Renal cortical epithelial cell (primary cell): ENCODE measurements around the gene GALM. TPM values are rescaled to one million over a fixed set of nuclear protein-coding genes. Genes with fewer than 3 reads are reported as not detected.
"Not testable (repeated sequence)": the region's sequence is repeated elsewhere in the genome, so short reads cannot be mapped to it uniquely, and the experiment has no call there.

Source experiments
- DNase-seq: peaks from one replicate; pipeline ENCODE4 v3.0.0-alpha.2; 2011; ENCODE audit warnings: low read depth
- total RNA-seq: library from RNA; depleted of rRNA; stranded (reverse); fragments of >200 nt; gene quantifications from 2 replicates; pipeline ENCODE4 v1.2.3, GENCODE V29; 2014

GALM gene
- total RNA-seq, 1 donor from 2014 or later, result 10.5 TPM

DNA sequence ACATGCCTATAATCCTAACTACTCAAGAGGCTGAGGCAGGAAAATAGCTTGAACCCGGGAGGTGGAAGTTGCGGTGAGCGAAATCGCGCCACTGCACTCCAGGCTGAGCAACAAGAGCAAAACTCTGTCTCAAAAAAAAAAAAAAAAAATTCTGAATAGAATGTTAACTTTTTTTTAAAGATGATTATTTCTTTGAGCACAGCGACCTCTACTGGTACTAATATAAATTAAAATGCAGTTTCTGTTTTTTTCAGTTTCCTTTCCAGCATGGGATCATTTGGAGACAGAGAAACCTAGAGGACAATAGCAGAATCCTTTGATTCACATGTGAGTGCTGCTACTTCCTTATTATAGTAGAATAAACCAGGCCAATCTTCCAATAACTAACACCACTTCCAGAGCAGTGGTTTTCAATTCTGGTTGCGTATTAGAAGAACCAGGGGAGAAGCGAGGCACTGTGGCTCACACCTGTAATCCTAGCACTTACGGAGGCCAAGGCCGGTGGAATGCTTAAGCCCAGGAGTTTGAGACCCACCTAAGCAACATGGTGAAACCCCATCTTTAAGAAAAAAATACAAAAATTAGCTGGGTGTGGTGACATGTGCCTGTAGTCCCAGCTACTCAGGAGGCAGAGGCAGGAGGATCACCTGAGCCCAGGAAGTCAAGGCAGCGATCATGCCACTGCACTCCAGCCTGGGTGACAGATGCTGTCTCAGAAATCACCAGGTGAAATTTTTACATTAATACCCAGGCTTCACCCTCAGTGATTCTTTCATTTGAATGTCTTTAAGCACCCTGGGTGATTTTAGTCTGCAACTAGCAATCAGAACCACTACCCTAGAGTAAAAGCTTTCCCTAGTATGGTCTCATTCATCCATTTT, 75.2 kb downstream of the GALM start:
- peak; percentile 32 for DNase-seq

DNA sequence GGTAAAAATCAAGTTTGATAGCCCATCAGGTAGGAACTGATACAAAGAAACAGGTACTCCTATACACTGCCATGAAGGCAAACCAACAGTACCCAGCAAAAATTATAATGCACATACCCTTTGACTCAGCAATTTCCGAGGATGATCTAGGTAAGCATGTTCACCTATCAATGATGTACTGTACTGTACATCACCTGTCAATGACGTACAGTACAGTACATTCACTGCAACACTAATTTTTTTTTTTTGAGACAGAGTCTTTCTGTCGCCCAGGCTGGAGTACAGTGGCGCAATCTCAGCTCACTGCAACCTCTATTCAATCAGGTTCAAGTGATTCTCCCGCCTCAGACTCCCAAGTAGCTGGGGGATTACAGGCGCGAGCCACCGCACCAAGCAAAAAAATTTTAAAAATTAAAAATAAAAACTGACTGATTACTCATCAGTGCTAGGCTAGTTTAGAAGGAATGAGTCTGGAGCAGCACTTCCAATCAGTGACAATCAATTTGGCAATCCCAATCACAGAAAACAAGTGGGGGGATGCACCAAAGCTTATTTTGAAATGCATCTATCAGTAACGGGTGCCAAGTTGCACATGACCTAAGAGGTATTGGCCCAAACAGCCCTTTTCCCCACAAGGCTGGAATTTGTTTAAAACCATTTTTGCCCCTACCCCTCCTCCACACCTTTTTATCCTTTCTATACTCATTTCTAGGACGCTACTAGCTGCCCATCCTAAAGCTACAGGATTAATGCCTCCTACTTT, 77.1 kb downstream of the GALM start:
- no peak for DNase-seq

GRCh38 chr2:38743672-38744398, 77.9 kb downstream of the GALM start:
- peak; percentile 36 for DNase-seq

DNA sequence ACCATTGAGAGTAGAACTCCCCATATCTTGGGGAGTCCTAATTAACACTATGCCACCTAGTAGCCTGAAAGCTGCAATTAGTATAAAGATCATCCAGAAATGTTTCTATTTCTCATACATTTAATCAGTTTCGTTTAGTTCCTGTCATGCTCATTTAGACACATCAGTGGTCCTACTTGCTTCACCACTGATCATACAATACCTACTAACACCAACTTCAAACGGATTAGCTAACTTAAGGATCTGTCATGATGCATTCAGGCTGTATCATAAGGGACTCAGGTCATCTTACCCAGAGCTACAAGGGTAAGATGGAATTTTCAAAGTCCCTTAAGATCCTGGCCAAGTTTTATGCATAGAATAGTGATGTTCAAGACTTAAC, 78.5 kb downstream of the GALM start:
- DNase-seq, result no peak

- no peak for DNase-seq
Measured at GRCh38 chr2:38745267-38745666, 79.4 kb downstream of the GALM start.

DNA sequence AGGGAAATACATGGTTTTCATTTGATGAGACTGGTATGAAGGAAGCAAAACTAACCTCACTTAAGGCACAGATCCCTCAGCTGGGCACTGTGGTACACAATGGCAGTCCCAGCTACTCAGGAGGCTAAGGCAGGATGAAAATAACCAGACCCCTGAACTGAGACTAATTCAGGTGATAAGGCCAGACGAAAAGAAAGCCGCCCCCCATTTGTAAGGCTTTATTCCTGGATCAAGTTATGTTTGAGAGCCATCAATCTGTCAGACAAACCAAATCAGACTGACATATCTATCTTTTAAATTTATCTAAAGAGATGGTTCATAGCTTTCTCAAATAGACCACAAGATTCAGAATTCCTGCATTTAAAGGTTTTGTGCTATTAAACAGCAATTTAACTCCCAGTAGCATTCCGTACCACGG, 81.1 kb downstream of the GALM start:
- no peak for DNase-seq

- no peak for DNase-seq
Measured at GRCh38 chr2:38747819-38748218, 81.9 kb downstream of the GALM start.

DNA sequence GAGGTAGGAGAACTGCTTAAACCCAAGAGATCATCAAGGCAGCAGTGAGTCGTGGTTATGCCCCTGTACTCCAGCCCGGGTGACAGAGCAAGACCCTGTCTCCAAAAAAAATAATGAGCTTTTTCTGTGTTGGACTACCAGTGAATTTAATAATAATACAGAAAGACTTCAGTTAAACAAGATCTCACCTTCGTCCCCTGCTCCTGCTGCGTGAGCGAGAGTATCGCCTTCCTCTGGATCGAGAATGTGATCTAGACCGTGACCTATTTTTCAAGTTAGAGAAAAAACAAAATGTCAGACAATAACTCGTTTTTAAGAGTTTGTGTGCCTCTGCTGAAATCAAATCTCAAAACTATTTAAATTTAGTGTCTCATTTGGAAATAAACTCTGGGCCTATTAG, 82.5 kb downstream of the GALM start:
- DNase-seq, result no peak

- no peak for DNase-seq
Measured at GRCh38 chr2:38748943-38749804, 83.3 kb downstream of the GALM start.

DNA sequence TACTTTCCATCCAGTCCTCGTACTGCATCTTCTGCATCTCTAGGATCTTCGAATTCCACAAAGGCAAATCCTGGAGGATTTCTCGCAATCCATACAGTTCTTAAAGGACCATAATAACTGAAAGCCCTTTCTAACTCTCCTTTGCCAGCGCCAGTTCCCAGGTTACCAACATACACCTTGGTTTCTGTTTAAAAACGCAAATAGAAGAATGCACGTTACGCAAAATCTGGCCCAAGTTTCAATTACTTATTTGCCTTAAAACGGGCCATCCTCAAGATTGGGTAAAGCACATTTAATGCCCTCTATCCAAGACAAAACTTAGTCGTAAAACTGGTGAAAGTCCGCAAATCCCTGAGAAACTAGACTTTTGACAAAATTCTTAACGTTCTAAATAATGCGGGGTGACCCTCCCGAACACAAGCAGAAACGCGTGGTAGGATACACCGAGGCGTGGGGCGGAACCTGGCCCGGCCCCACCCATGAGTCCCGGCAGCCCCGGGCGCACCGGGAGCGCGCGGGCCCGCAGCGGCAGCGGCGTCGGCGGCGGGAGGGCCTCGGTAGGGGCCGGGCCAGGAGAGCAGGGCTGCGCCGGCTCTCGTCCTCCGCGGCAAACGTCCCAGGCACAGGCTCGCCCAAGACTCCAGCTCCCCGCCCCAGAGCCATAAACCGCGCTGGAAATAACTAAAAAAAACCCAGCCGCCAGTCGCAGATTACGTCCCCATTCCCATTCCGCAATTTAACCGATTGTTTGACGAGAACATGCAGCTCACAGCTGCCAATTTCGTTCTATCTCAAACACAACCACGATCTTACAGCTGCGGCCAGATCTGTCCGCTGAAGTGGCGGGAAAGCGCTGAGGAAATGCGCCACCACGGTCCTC, 84.3 kb downstream of the GALM start:
- no peak for DNase-seq

- peak; percentile 97 for DNase-seq
Measured at GRCh38 chr2:38750891-38751595, 85.1 kb downstream of the GALM start, which contains the start of gene SRSF7. Gene SRSF7 (minus strand): TSS chr2:38751361. CDS start chr2:38751256, 105 bp downstream.

DNA sequence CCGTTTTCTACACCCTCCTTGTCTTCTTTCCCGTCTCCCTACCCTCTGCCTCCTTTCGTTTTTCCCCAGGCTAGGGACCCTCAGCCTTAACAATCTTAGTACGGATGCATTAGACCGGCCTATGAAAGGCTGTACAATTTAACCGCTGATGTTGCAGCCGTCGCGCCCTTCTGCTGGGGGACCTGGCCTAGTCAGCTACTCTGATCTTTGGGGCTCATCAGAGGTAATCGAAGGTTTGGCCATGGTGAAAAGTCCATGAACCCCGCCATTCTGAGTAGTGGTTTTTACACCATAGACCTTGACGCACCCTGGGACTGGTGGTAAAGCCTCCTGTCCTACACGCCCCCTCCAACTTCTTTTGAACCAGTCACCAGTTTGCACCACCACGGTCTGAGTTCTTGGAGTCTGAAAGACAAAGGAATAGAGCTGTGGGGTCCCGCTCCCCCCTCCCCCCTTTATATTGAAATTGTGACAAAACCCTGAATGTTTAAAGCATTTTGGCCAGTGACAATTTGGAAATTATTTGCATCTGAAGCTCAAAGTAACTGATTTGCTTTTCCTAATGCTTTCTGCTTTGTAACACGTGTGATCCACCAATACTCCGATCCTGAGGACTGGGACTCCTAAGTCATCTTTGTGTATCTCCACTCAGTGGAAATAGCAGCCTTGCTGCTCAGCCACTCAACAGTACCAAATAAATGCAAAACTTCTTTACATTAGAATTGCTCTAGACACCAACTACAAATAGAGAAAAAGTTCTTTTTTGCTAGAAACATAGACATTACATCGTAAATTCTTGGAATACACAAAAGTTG, 85.9 kb downstream of the GALM start:
- DNase-seq, result no peak

GRCh38 chr2:38754049-38754448, 88.1 kb downstream of the GALM start:
- no peak for DNase-seq

DNA sequence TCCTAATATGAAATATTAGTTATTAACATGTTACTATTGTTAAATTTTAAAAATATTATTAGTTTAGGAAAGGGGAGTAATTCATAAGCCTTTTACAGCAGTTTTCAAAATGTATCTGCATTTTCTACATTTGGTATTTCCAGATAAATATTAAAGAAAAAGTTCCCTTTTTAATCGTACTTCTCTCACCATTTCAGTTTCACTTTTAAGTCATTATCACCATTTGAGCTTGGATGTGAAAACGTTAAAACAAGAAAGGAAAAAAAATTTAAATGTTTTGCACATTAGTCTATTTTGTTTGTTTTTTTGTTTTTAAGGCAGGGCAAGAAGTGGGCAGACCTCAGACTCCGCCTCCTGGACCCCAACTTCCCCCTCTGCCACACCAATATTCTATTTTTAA, 88.6 kb downstream of the GALM start:
- DNase-seq, result no peak

GRCh38 chr2:38755891-38756290, 90.0 kb downstream of the GALM start:
- DNase-seq, result not testable (repeated sequence)

DNA sequence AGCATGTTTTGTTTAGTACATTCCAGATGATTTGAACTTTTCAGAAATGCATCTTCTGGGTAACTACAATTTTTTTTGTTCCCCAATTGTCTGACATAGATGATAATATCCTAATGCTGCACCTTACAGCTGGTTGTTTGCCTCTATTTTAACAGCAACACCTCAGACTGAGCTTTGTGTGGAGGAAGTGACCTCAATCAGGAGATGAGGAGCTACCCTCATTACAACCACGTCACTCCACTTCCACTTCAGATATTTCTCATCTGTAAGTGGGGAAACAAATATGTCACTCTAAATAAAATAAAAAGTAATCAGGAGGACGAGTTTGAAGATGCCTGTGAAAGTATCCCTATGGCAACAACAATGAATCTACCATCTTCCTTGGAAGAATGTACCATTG, 97.3 kb downstream of the GALM start:
- no peak for DNase-seq

- DNase-seq, result no peak
Measured at GRCh38 chr2:38763728-38764127, 97.8 kb downstream of the GALM start.

DNA sequence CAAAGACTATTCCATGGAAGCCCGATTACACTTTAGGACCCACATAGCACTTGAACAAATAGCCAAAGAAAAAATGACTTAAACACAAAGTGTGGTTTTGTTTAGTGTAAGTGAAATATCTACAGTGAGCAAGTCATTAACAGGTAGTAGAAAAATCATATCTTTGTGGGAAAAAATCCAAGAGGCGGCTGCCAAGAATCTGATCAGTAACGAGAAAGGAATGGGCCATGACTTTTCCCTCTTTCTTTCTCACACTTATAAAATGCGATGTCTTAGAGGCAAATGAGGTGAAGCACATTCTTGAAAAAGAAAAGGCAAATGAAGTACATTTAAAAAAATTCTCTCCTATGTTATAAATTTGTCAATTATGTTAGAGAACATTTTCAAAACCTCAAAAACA, 99.2 kb downstream of the GALM start:
- DNase-seq, result no peak

DNA sequence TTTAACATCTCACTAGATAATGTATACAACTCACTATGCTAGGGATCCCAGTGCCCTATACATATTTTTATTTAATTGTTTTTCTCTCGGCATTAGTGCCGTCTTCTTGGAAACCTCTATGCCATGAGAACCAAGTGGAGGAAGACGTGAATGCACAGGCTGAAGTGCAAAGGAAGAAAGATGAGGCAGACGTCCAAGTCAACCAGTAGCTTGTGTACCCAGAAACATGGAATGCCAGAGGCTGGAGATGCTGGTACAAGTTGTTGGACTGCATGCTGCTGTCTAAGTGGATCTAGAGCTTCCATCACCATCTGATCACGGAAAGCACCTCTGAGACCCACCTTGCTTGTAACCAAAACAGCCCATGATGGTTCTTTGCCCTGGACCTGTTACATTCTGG, 99.6 kb downstream of the GALM start:
- DNase-seq, result no peak
